Measurements from ENCODE around the gene BBIP1. TPM values are rescaled to one million over a fixed set of nuclear protein-coding genes. Genes with fewer than 3 reads are reported as not detected.
A peak's percentile ranks its signal among the peaks of the same experiment; 100 is the strongest.

BBIP1 gene
- total RNA-seq, 2 experiments from 2014 or later = 17.1 to 21.9 TPM

- intact Hi-C loops (cut with DNase I, micrococcal nuclease) = no loop called here
- DNase-seq (peak in 2 of 14 experiments; percentile 55 to 67), ATAC-seq (ENCODE audit: poor library complexity) (no peak)
- POLR2A ChIA-PET = interaction anchor here (1.0 to 6.8 kb wide), 6 partner anchors 10 to 57 kb away, joined by 3 to 102 read pairs (median 7); partner anchors contain the start of genes BBIP1, PDCD4 and SHOC2
- no peaks in the 10 kb centered on the region for H3K9me3 Mint-ChIP-seq
- no peaks in the 10 kb centered on the region for H3K27me3 Mint-ChIP-seq
- CTCF ChIA-PET = interaction anchor here (1.1 to 1.7 kb wide), 4 partner anchors 9 to 17 kb away, joined by 3 to 5 read pairs (median 4); no protein-coding TSS in a partner anchor
- peak overlapping the region; percentile 96 for H3K27ac Mint-ChIP-seq
- H3K4me1 Mint-ChIP-seq (ENCODE audit: low read depth) = peaks cover 99% of the 10 kb centered on the region
- H3K27ac ChIP-seq (ENCODE audit: low read depth in 1 of 2, low read length in 2 of 2) = peak overlapping the region; percentile 42 to 88
- TF ChIP-seq CTCF (IDR thresholded peaks at IDR 0.05) = no peak
- peaks cover 97% of the 10 kb centered on the region for H3K4me1 ChIP-seq (ENCODE audit: insufficient read depth, low read length)
- H3K4me3 Mint-ChIP-seq = peak overlapping the region; percentile 40
- no peaks in the 10 kb centered on the region for H3K36me3 Mint-ChIP-seq (ENCODE audit: low read depth)
- no peaks in the 10 kb centered on the region for H3K9me3 ChIP-seq (ENCODE audit: control insufficient read depth in 1 of 2, insufficient read depth in 1 of 2, low read length in 2 of 2)
- no peak overlapping the region for H3K4me3 ChIP-seq (ENCODE audit: low read length)
- H3K36me3 ChIP-seq (ENCODE audit: insufficient read depth, low read length) = no peaks in the 10 kb centered on the region
- no peaks in the 10 kb centered on the region for H3K27me3 ChIP-seq (ENCODE audit: control insufficient read depth in 1 of 2, insufficient read depth in 2 of 2, low read length in 2 of 2)
These were observed 56.9 kb downstream of the BBIP1 start for GRCh38 chr10:110861930-110862649.

DNA sequence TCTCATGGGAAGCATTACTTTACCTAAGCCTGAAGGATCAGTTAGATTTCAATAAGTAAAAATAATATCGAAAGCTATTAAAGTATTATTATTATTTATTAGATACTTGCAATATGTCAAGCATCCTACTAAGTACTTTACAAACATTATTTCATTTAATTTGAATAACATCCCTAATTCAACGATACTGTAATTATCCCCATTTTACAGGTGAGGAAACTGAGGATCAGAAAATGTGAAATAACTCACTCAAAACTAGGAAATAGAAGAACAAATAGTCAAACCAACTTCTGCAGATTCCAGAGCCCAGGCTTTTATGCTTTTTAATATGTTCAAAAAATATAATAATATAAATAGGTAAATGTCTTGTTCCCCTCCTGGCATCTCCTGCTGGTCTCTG lies 57.5 kb downstream of the BBIP1 start:
- Mint-ChIP-seq H3K4me3 (peak overlapping the region; percentile 57), H3K27ac (peak overlapping the region; percentile 96), H3K36me3 (ENCODE audit: low read depth) (no peaks in the 10 kb centered on the region), H3K4me1 (ENCODE audit: low read depth) (peaks cover 94% of the 10 kb centered on the region), H3K27me3 (no peaks in the 10 kb centered on the region), H3K9me3 (no peaks in the 10 kb centered on the region)
- Histone ChIP-seq H3K27me3 (ENCODE audit: control insufficient read depth in 1 of 2, insufficient read depth in 2 of 2, low read length in 2 of 2) (no peaks in the 10 kb centered on the region), H3K36me3 (ENCODE audit: insufficient read depth, low read length) (no peaks in the 10 kb centered on the region), H3K4me3 (ENCODE audit: low read length) (no peak overlapping the region), H3K4me1 (ENCODE audit: insufficient read depth, low read length) (peaks cover 92% of the 10 kb centered on the region), H3K27ac (ENCODE audit: low read depth in 1 of 2, low read length in 2 of 2) (peak overlapping the region; percentile 88 to 92), H3K9me3 (ENCODE audit: control insufficient read depth in 1 of 2, insufficient read depth in 1 of 2, low read length in 2 of 2) (no peaks in the 10 kb centered on the region)
- DNase-seq = no peak
- no peak for ATAC-seq (ENCODE audit: poor library complexity)
- POLR2A ChIA-PET = interaction anchor here (0.9 to 6.8 kb wide), 13 partner anchors 8 to 853 kb away, joined by 3 to 102 read pairs (median 5); partner anchors contain the start of genes BBIP1, PDCD4 and SHOC2
- CTCF ChIA-PET = interaction anchor here (0.8 to 1.7 kb wide), 5 partner anchors 9 to 115 kb away, joined by 3 to 4 read pairs (median 3); no protein-coding TSS in a partner anchor
- intact Hi-C loops (cut with DNase I, micrococcal nuclease) = no loop called here
- TF ChIP-seq CTCF (IDR thresholded peaks at IDR 0.05) = no peak

DNA sequence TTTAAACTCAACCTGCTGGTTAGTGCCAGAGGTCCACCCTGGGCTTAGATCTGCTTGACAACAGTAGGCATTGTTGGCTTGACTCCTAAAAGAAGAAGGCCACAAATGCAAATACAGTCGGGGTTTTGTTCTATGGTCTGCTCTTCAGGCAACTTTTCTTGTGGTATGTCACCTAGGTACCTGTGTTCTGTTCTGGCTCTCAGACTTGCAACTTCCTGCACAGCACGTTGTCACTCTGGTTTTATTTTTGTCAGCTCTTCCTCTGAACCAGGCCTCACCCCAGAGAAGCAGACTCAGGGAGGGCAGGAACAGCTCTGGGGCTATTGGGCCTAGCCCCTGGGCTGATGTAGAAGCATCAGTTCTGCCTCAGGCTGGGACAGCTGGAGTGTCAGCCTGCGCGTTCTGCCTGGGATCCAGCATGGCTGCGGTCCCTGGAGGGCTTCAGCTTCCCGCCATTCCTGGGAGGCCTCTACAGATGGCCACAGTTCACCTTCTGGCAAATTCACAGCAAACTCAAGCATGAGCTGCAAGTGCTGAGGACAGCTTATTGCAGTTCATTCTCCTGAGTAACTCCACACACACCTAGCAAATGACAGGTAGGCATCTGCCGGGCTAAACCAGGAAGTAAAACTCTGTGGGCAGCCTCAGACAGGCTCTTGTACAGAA lies 58.3 kb downstream of the BBIP1 start:
- Mint-ChIP-seq H3K27me3 (no peaks in the 10 kb centered on the region), H3K4me3 (peak overlapping the region; percentile 57), H3K9me3 (no peaks in the 10 kb centered on the region), H3K36me3 (ENCODE audit: low read depth) (no peaks in the 10 kb centered on the region), H3K27ac (peak overlapping the region; percentile 96), H3K4me1 (ENCODE audit: low read depth) (peaks cover 91% of the 10 kb centered on the region)
- ChIA-PET CTCF (interaction anchor here (0.8 to 1.7 kb wide), 5 partner anchors 10 to 115 kb away, joined by 3 to 4 read pairs (median 3); no protein-coding TSS in a partner anchor), POLR2A (interaction anchor here (0.7 to 6.8 kb wide), 18 partner anchors 9 to 852 kb away, joined by 3 to 102 read pairs (median 4); partner anchors contain the start of genes BBIP1, PDCD4 and SHOC2)
- Histone ChIP-seq H3K27ac (ENCODE audit: low read depth in 1 of 2, low read length in 2 of 2) (peak overlapping the region; percentile 88 to 92), H3K4me1 (ENCODE audit: insufficient read depth, low read length) (peaks cover 89% of the 10 kb centered on the region), H3K9me3 (ENCODE audit: control insufficient read depth in 1 of 2, insufficient read depth in 1 of 2, low read length in 2 of 2) (no peaks in the 10 kb centered on the region), H3K4me3 (ENCODE audit: low read length) (peak overlapping the region; percentile 3), H3K36me3 (ENCODE audit: insufficient read depth, low read length) (no peaks in the 10 kb centered on the region), H3K27me3 (ENCODE audit: control insufficient read depth in 1 of 2, insufficient read depth in 2 of 2, low read length in 2 of 2) (no peaks in the 10 kb centered on the region)
- DNase-seq (peak; percentile 38 to 91 (median 56)), ATAC-seq (ENCODE audit: poor library complexity) (peak; percentile 69)
- intact Hi-C loops (cut with DNase I, micrococcal nuclease) = loop anchor here in 1 of 2 experiments (1.0 kb wide), 1 partner anchor 12 kb away; no protein-coding TSS in a partner anchor
- no peak for TF ChIP-seq CTCF (IDR thresholded peaks at IDR 0.05)
